KMS-11 (cell line): ENCODE data around the gene PSMD11.

Source experiments
- H2AFZ ChIP-seq: fragments of 200-600 bp; sonication (generic); 2 replicates; pipeline ENCODE4 v1.6.1; 2016; ENCODE audit warnings: antibody characterized with exemption, mixed run types, low read depth
- H3K27ac ChIP-seq: fragments of 200-600 bp; sonication (generic); 2 replicates; pipeline ENCODE4 v1.6.1; 2016; ENCODE audit warnings: mild to moderate bottlenecking, mixed run types
- H3K27me3 ChIP-seq: fragments of 200-600 bp; sonication (generic); 2 replicates; pipeline ENCODE4 v1.6.1; 2017; ENCODE audit warnings: mild to moderate bottlenecking, low read depth, mixed run types, moderate library complexity; ENCODE audit not compliant: insufficient read depth
- H3K36me3 ChIP-seq: fragments of 200-600 bp; sonication (generic); 2 replicates; pipeline ENCODE4 v1.6.1; 2017; ENCODE audit warnings: mild to moderate bottlenecking, mixed run types; ENCODE audit not compliant: insufficient read depth
- H3K4me1 ChIP-seq: fragments of 200-600 bp; sonication (generic); 2 replicates; pipeline ENCODE4 v1.6.1; 2016; ENCODE audit warnings: mild to moderate bottlenecking, low read depth, mixed run types; ENCODE audit not compliant: poor library complexity, severe bottlenecking
- H3K4me2 ChIP-seq: fragments of 200-600 bp; sonication (generic); 2 replicates; pipeline ENCODE4 v1.7.0; 2016; ENCODE audit warnings: mild to moderate bottlenecking, mixed run types
- H3K4me3 ChIP-seq: fragments of 200-600 bp; sonication (generic); IDR thresholded peaks from 2 replicates; pipeline ENCODE4 v1.6.1; 2017; ENCODE audit warnings: low read depth, low read length, mixed read lengths; ENCODE audit not compliant: insufficient read depth
- H3K79me2 ChIP-seq: fragments of 200-600 bp; sonication (generic); 2 replicates; pipeline ENCODE4 v1.6.1; 2016; ENCODE audit warnings: low read depth, mixed run types; ENCODE audit not compliant: insufficient read depth
- H3K9ac ChIP-seq: fragments of 200-600 bp; sonication (generic); 2 replicates; pipeline ENCODE4 v1.6.1; 2016; ENCODE audit warnings: mild to moderate bottlenecking, mixed run types
- H4K20me1 ChIP-seq: fragments of 200-600 bp; sonication (generic); 2 replicates; pipeline ENCODE4 v1.6.1; 2016; ENCODE audit warnings: mild to moderate bottlenecking, mixed run types; ENCODE audit not compliant: insufficient read depth
- CTCF ChIP-seq: fragments of 200-600 bp; sonication (generic); conservative IDR thresholded peaks from 2 replicates; pipeline ENCODE4 v1.6.1; 2017; ENCODE audit warnings: low read depth, mild to moderate bottlenecking, antibody characterized with exemption, low read length, moderate library complexity, mixed read lengths

Gene PSMD11

GRCh38 chr17:32463304-32463703 is 19.0 kb downstream of the PSMD11 start:
- Histone ChIP-seq H3K27me3 (no peaks in the 10 kb centered on the region), H2AFZ (no peak overlapping the region), H3K27ac (no peak overlapping the region), H3K9ac (no peak overlapping the region), H3K36me3 (peaks cover 52% of the 10 kb centered on the region; the same call in 1 of the 2 replicates), H3K4me1 (peaks cover 18% of the 10 kb centered on the region), H3K4me2 (no peak overlapping the region), H4K20me1 (peaks cover 39% of the 10 kb centered on the region), H3K79me2 (peaks cover 78% of the 10 kb centered on the region), H3K4me3 (no peak overlapping the region)
- TF ChIP-seq CTCF = no peak

- H3K36me3 ChIP-seq = peaks cover 48% of the 10 kb centered on the region; the same call in 1 of the 2 replicates
- H3K4me1 ChIP-seq = peaks cover 18% of the 10 kb centered on the region
- H3K79me2 ChIP-seq = peaks cover 79% of the 10 kb centered on the region
- no peaks in the 10 kb centered on the region for H3K27me3 ChIP-seq
- no peak overlapping the region for H3K4me3 ChIP-seq
- TF ChIP-seq CTCF = no peak
- H3K9ac ChIP-seq = no peak overlapping the region
- no peak overlapping the region for H3K4me2 ChIP-seq
- H4K20me1 ChIP-seq = peaks cover 32% of the 10 kb centered on the region
- no peak overlapping the region for H3K27ac ChIP-seq
- H2AFZ ChIP-seq = no peak overlapping the region
These were observed 20.1 kb downstream of the PSMD11 start for GRCh38 chr17:32464374-32464773.

- Histone ChIP-seq H2AFZ (no peak overlapping the region), H3K79me2 (peaks cover 69% of the 10 kb centered on the region), H3K4me1 (no peaks in the 10 kb centered on the region), H3K27me3 (no peaks in the 10 kb centered on the region), H3K27ac (no peak overlapping the region), H3K36me3 (peaks cover 35% of the 10 kb centered on the region; the same call in 1 of the 2 replicates), H3K9ac (no peak overlapping the region), H4K20me1 (peaks cover 10% of the 10 kb centered on the region), H3K4me2 (no peak overlapping the region), H3K4me3 (no peak overlapping the region)
- no peak for TF ChIP-seq CTCF
These were observed 23.6 kb downstream of the PSMD11 start for GRCh38 chr17:32467949-32468348.

GRCh38 chr17:32470405-32471167 is 26.3 kb downstream of the PSMD11 start:
- Histone ChIP-seq H3K79me2 (peaks cover 51% of the 10 kb centered on the region; the same call in 1 of the 2 replicates), H3K27ac (no peak overlapping the region), H3K4me3 (no peak overlapping the region), H2AFZ (no peak overlapping the region), H3K4me1 (no peaks in the 10 kb centered on the region), H3K36me3 (peaks cover 35% of the 10 kb centered on the region; the same call in 1 of the 2 replicates), H3K9ac (no peak overlapping the region), H3K27me3 (no peaks in the 10 kb centered on the region), H3K4me2 (no peak overlapping the region), H4K20me1 (no peaks in the 10 kb centered on the region)
- no peak for TF ChIP-seq CTCF
